D721Med (cell line): ENCODE results near the gene NACC2.
A peak's percentile ranks its signal among the peaks of the same experiment; 100 is the strongest.

Experiments used
- DNase-seq: peaks from one replicate; pipeline ENCODE4 v3.0.0; 2011; ENCODE audit warnings: low spot score; ENCODE audit not compliant: insufficient read length
- FAIRE-seq: peaks from 2 replicates; lab custom pipeline; 2011; peaks lifted over from hg19 to GRCh38; lab: Jason Lieb, UNC
- CTCF ChIP-seq: IDR thresholded peaks from 2 replicates; pipeline ENCODE4 v1.5.1; 2012; ENCODE audit warnings: mild to moderate bottlenecking, control low read depth; ENCODE audit not compliant: insufficient read depth; ENCODE audit errors: missing control alignments

Gene NACC2

GRCh38 chr9:136110082-136111061 is 15.3 kb upstream of the NACC2 start:
- DNase-seq (no peak), FAIRE-seq (no peak)
- TF ChIP-seq CTCF: peak; percentile 2

GRCh38 chr9:136109351-136110081 is 14.4 kb upstream of the NACC2 start:
- FAIRE-seq (no peak), DNase-seq (peak; percentile 85)
- TF ChIP-seq CTCF: no peak

GRCh38 chr9:136108648-136109266 is 13.7 kb upstream of the NACC2 start:
- no peak for FAIRE-seq
- no peak for TF ChIP-seq CTCF

GRCh38 chr9:136107953-136108647 is 13.0 kb upstream of the NACC2 start:
- TF ChIP-seq CTCF: no peak
- DNase-seq (no peak), FAIRE-seq (no peak)

More at GRCh38 chr9:136108648-136109266, 13.7 kb upstream of the NACC2 start:
- no peak for DNase-seq

- TF ChIP-seq CTCF: no peak
- FAIRE-seq (no peak), DNase-seq (no peak)
Observed at GRCh38 chr9:136107155-136107952, 12.3 kb upstream of the NACC2 start.
